SH-SY5Y (cell line): ENCODE results near the gene TTLL8.

Experiments
- GATA2 ChIP-seq: IDR thresholded peaks from 2 replicates; pipeline ENCODE4 v1.6.1; 2011; ENCODE audit warnings: mild to moderate bottlenecking, low read depth, low read length
- GATA3 ChIP-seq: IDR thresholded peaks from 2 replicates; pipeline ENCODE4 v1.6.1; 2011; ENCODE audit warnings: low read depth, mild to moderate bottlenecking, low read length, moderate library complexity

DNA sequence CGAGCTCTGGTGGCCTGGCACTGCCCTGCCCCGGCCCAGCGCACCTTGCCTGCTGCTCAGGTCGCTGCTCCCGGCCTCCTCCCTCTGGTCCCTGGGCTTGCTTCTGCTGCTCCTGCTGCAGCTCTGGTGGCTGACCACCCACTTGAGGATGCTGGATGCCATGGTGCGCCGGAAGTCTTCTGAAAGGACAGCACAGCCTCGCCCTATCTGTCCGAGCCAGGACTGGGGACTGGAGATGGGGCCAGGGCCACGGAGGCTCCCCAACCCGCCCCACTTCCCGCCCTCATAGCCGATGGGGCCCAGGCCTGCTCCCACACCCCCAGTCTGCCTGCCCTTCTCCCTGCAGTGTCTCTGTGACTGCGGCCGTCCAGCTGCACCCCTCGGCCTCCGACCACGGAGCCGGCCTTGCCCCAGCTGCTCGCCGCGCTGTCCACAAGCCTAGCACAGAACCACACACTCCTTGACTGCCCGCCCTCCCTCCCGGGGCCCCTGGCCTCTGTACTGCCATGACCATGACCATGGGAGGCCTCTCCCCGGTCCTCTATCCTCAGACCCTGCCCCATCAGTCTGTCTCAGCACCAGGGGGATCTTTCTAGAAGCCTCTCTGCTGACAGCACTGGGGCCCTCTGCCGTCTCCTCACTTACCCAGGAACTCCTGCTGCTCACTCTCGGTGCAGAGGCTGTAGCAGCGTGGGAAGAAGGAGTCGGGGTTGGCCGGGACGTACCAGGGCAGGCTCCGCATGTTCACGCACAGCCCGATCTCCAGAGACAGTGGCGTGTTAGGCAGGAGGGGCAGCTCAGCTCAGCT is 12.7 kb downstream of the TTLL8 start:
- TF ChIP-seq GATA3: no peak
- TF ChIP-seq GATA2: no peak
